CD8-positive, alpha-beta memory T cell (primary cell): Measurements from ENCODE around the gene ADGRL1. TPM values are rescaled to one million over a fixed set of nuclear protein-coding genes. Genes with fewer than 3 reads are reported as not detected.

Source experiments
- CTCF ChIA-PET: fragments of 350-600 bp; sonication (Branson Sonifier 250); formaldehyde crosslinking; loops from one replicate; lab custom pipeline; 2021; ENCODE audit warnings: antibody characterized with exemption; lab: Charles Lee
- POLR2A ChIA-PET: fragments of 350-600 bp; sonication (Branson Sonifier 250); formaldehyde crosslinking; loops from one replicate; lab custom pipeline; 2021; ENCODE audit warnings: antibody characterized with exemption; lab: Charles Lee
- DNase-seq, 5 donors: peaks; one replicate each; pipeline versions ENCODE4 v3.0.0 to v3.0.0-alpha.2; 2020 to 2022; ENCODE audit warnings: mixed read lengths in 1 of 5
- H3K27ac ChIP-seq: one replicate; pipeline ENCODE4 v1.7.0; 2013; ENCODE audit warnings: low read depth, mild to moderate bottlenecking, low read length, moderate library complexity
- H3K27me3 ChIP-seq: 2 replicates; pipeline ENCODE4 v1.7.0; 2013; ENCODE audit warnings: low read length, mild to moderate bottlenecking; ENCODE audit not compliant: insufficient read depth, poor library complexity, severe bottlenecking
- H3K36me3 ChIP-seq: 2 replicates; pipeline ENCODE4 v1.7.0; 2013; ENCODE audit warnings: mild to moderate bottlenecking, low read length, moderate library complexity; ENCODE audit not compliant: insufficient read depth
- H3K4me1 ChIP-seq: 2 replicates; pipeline ENCODE4 v1.7.0; 2013; ENCODE audit warnings: mild to moderate bottlenecking, low read length, moderate library complexity; ENCODE audit not compliant: insufficient read depth
- H3K4me3 ChIP-seq: 2 replicates; pipeline ENCODE4 v1.7.0; 2013; ENCODE audit warnings: mild to moderate bottlenecking, low read length
- H3K9me3 ChIP-seq: 2 replicates; pipeline ENCODE4 v1.7.0; 2013; ENCODE audit warnings: mild to moderate bottlenecking, low read length
- H3K27ac Mint-ChIP-seq, 8 donors: one replicate each; pipeline ENCODE4 v1.8.0; 2020 to 2021; ENCODE audit warnings: mixed read lengths in 8 of 8, mild to moderate bottlenecking in 6 of 8, inconsistent platforms in 3 of 8, moderate library complexity in 3 of 8
- H3K27me3 Mint-ChIP-seq, 2 donors: one replicate each; pipeline ENCODE4 v1.8.0; 2020 to 2021; ENCODE audit warnings: mixed read lengths in 2 of 2, mild to moderate bottlenecking in 1 of 2, moderate library complexity in 1 of 2
- H3K36me3 Mint-ChIP-seq, 3 donors: one replicate each; pipeline ENCODE4 v1.8.0; 2020 to 2021; ENCODE audit warnings: mixed read lengths in 3 of 3, inconsistent platforms in 1 of 3, mild to moderate bottlenecking in 1 of 3
- H3K4me1 Mint-ChIP-seq, 3 donors: one replicate each; pipeline ENCODE4 v1.8.0; 2020 to 2021; ENCODE audit warnings: mixed read lengths in 3 of 3, inconsistent platforms in 1 of 3, mild to moderate bottlenecking in 1 of 3
- H3K4me3 Mint-ChIP-seq, 7 donors: one replicate each; pipeline ENCODE4 v1.8.0; 2020 to 2021; ENCODE audit warnings: mixed read lengths in 7 of 7, mild to moderate bottlenecking in 6 of 7, moderate library complexity in 4 of 7, inconsistent platforms in 2 of 7
- H3K9me3 Mint-ChIP-seq, 5 donors: one replicate each; pipeline ENCODE4 v1.8.0; 2020 to 2022; ENCODE audit warnings: mixed read lengths in 5 of 5, mild to moderate bottlenecking in 3 of 5, moderate library complexity in 2 of 5, inconsistent platforms in 1 of 5
- polyA plus RNA-seq: library from polyadenylated mRNA; unstranded; fragments of 300-500 nt; fragmentation: Illumina TruSeq; gene quantifications from one replicate; pipeline ENCODE4 v1.2.3, GENCODE V29; 2021
- total RNA-seq, 2 experiments: library from RNA; stranded (reverse); gene quantifications; one replicate each; pipeline ENCODE4 v1.2.3, GENCODE V29; 2021

ADGRL1 gene
- total and polyA plus RNA-seq, 3 experiments from 2014 or later = 0.81 to 5.8 (median 5.8) TPM

- peaks cover 0 to 12% (median 0%) of the 10 kb centered on the region in 3 donors for H3K36me3 Mint-ChIP-seq
- ChIA-PET CTCF (interaction anchor here (1.6 kb wide), 1 partner anchor 25 kb away, joined by 3 read pairs; no protein-coding TSS in a partner anchor), POLR2A (no interaction called here)
Observed at GRCh38 chr19:14111486-14111885, 94.5 kb downstream of the ADGRL1 start.

DNA sequence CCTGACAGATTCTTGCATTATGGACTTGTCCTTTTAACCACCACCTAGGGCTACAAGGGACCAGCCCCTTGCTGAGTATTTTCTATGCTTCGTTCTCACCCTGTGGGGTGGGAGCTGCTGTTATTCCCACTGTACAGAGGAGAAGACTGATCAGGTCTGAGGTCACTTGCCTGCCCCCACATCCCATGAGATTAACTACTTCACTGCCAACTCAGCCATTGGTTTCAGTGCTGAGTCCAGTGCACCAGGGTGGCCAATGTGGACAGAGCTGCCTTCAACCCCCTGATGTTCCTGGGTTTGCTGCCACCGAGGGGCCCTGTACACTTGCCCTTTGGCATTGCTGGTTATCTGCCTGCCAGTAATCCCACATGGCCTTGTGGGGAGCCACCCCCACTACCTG, 95.3 kb downstream of the ADGRL1 start:
- CTCF ChIA-PET = interaction anchor here (1.6 kb wide), 1 partner anchor 26 kb away, joined by 3 read pairs; no protein-coding TSS in a partner anchor
- no peak for DNase-seq
- H3K27ac Mint-ChIP-seq = peak overlapping the region in 2 of 8 donors; percentile 27 to 33

More at GRCh38 chr19:14111486-14111885, 94.5 kb downstream of the ADGRL1 start:
- no peaks in the 10 kb centered on the region for H3K36me3 ChIP-seq
- no peak overlapping the region for H3K4me3 Mint-ChIP-seq
- H3K9me3 Mint-ChIP-seq = no peaks in the 10 kb centered on the region
- peaks cover 20 to 48% (median 21%) of the 10 kb centered on the region in 3 donors for H3K4me1 Mint-ChIP-seq
- H3K27ac Mint-ChIP-seq = peak overlapping the region in 1 of 8 donors; percentile 3
- H3K27me3 ChIP-seq = no peaks in the 10 kb centered on the region
- no peak for DNase-seq
- peaks cover 0 to 4% of the 10 kb centered on the region in 2 donors for H3K27me3 Mint-ChIP-seq
- no peak overlapping the region for H3K27ac ChIP-seq
- H3K4me1 ChIP-seq = peaks cover 26% of the 10 kb centered on the region
- H3K4me3 ChIP-seq = no peak overlapping the region
- H3K9me3 ChIP-seq = no peaks in the 10 kb centered on the region

GRCh38 chr19:14107581-14108461, 98.1 kb downstream of the ADGRL1 start:
- ChIA-PET CTCF (interaction anchor here (1.0 kb wide), 1 partner anchor 12 kb away, joined by 3 read pairs; no protein-coding TSS in a partner anchor), POLR2A (no interaction called here)
- Histone ChIP-seq H3K27me3 (no peaks in the 10 kb centered on the region), H3K4me3 (no peak overlapping the region), H3K9me3 (no peaks in the 10 kb centered on the region), H3K36me3 (no peaks in the 10 kb centered on the region), H3K27ac (no peak overlapping the region), H3K4me1 (peaks cover 5% of the 10 kb centered on the region)
- H3K36me3 Mint-ChIP-seq = peaks cover 0 to 35% (median 3%) of the 10 kb centered on the region in 3 donors
- H3K4me1 Mint-ChIP-seq = peaks cover 0 to 16% (median 1%) of the 10 kb centered on the region in 3 donors
- H3K27me3 Mint-ChIP-seq = no peaks in the 10 kb centered on the region
- H3K9me3 Mint-ChIP-seq = no peaks in the 10 kb centered on the region
- H3K4me3 Mint-ChIP-seq = no peak overlapping the region
- DNase-seq = no peak
- H3K27ac Mint-ChIP-seq = peak overlapping the region in 1 of 8 donors; percentile 58

More for the DNA sequence above, 95.3 kb downstream of the ADGRL1 start:
- Histone ChIP-seq H3K36me3 (no peaks in the 10 kb centered on the region), H3K4me3 (no peak overlapping the region), H3K4me1 (peaks cover 18% of the 10 kb centered on the region), H3K27ac (no peak overlapping the region), H3K27me3 (no peaks in the 10 kb centered on the region), H3K9me3 (no peaks in the 10 kb centered on the region)
- H3K36me3 Mint-ChIP-seq = peaks cover 0 to 20% (median 0%) of the 10 kb centered on the region in 3 donors
- POLR2A ChIA-PET = interaction anchor here (0.6 kb wide), 1 partner anchor 317 kb away, joined by 10 read pairs; no protein-coding TSS in a partner anchor
- H3K9me3 Mint-ChIP-seq = no peaks in the 10 kb centered on the region
- peaks cover 0 to 4% of the 10 kb centered on the region in 2 donors for H3K27me3 Mint-ChIP-seq
- no peak overlapping the region for H3K4me3 Mint-ChIP-seq
- H3K4me1 Mint-ChIP-seq = peaks cover 11 to 39% (median 14%) of the 10 kb centered on the region in 3 donors

- Histone ChIP-seq H3K27ac (no peak overlapping the region), H3K27me3 (no peaks in the 10 kb centered on the region), H3K4me3 (no peak overlapping the region), H3K4me1 (peaks cover 4% of the 10 kb centered on the region), H3K9me3 (no peaks in the 10 kb centered on the region), H3K36me3 (peaks cover 8% of the 10 kb centered on the region)
- Mint-ChIP-seq H3K4me1 (peaks cover 0 to 8% (median 1%) of the 10 kb centered on the region in 3 donors), H3K27me3 (no peaks in the 10 kb centered on the region), H3K27ac (peak overlapping the region in 1 of 8 donors; percentile 57), H3K36me3 (peaks cover 0 to 44% (median 3%) of the 10 kb centered on the region in 3 donors), H3K9me3 (no peaks in the 10 kb centered on the region), H3K4me3 (no peak overlapping the region)
- ChIA-PET POLR2A (no interaction called here), CTCF (interaction anchor here (1.0 kb wide), 1 partner anchor 11 kb away, joined by 3 read pairs; no protein-coding TSS in a partner anchor)
- no peak for DNase-seq
Observed at GRCh38 chr19:14106840-14107239, 99.1 kb downstream of the ADGRL1 start.

DNA sequence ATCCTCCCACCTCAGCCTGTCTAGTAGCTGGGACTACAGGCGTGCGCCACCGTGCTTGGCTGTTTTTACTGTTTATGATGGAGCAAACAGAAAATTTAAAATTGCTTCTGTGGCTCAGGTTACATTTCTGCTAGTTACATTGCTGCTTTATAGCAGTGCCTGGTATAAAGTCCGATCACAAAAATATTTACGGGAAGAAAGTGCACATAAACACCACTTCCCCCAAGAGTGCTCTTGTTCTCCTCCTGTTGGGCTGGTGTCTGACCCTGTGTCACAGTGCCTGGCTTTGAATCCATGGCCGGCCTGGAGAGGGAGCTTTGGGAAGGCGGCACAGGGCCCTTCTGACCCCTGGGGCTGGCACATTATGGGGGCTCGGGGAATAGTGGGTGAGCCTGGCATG, 100.3 kb downstream of the ADGRL1 start:
- H3K9me3 ChIP-seq = no peaks in the 10 kb centered on the region
- DNase-seq = no peak
- H3K36me3 ChIP-seq = peaks cover 9% of the 10 kb centered on the region
- ChIA-PET POLR2A (interaction anchor here (0.5 to 0.7 kb wide), 3 partner anchors 10 to 219 kb away, joined by 3 to 5 read pairs (median 3); partner anchors contain the start of gene ASF1B), CTCF (interaction anchor here (1.2 kb wide), 1 partner anchor 12 kb away, joined by 3 read pairs; the partner anchor contains the start of gene PRKACA)
- Mint-ChIP-seq H3K36me3 (peaks cover 3 to 51% (median 6%) of the 10 kb centered on the region in 3 donors), H3K27me3 (no peaks in the 10 kb centered on the region), H3K9me3 (no peaks in the 10 kb centered on the region), H3K4me3 (no peak overlapping the region), H3K4me1 (peaks cover 0 to 3% (median 0%) of the 10 kb centered on the region in 3 donors), H3K27ac (peak overlapping the region in 1 of 8 donors; percentile 33)
- no peak overlapping the region for H3K27ac ChIP-seq
- no peaks in the 10 kb centered on the region for H3K4me1 ChIP-seq
- no peaks in the 10 kb centered on the region for H3K27me3 ChIP-seq
- H3K4me3 ChIP-seq = no peak overlapping the region

DNA sequence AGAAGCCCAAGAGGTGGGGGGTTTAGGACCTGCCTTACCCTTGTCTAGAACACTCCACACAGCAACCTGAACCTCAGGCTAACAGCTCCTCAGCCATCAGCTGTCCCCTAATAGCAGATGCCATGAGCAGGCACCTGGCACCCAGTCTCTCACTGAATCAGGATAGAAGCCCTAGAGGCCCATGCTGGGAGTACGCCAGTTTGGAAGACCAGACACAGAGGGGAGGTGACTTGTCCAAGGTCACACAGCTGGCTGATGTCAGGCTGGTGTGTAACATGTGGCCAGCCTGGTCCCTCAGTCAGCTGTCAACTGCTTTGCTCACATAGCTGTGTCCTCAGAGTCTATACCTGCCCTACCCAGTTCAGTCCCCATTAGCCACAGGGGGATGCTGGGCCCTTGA, 102.7 kb downstream of the ADGRL1 start:
- H3K36me3 Mint-ChIP-seq = peaks cover 5 to 53% (median 6%) of the 10 kb centered on the region in 3 donors
- H3K36me3 ChIP-seq = peaks cover 11% of the 10 kb centered on the region
- H3K4me3 ChIP-seq = no peak overlapping the region
- POLR2A ChIA-PET = no interaction called here
- no peaks in the 10 kb centered on the region for H3K4me1 ChIP-seq
- no peak overlapping the region for H3K4me3 Mint-ChIP-seq
- no peaks in the 10 kb centered on the region for H3K9me3 Mint-ChIP-seq
- CTCF ChIA-PET = interaction anchor here (1.5 kb wide), 1 partner anchor 33 kb away, joined by 4 read pairs; the partner anchor contains the start of gene ASF1B
- no peaks in the 10 kb centered on the region for H3K9me3 ChIP-seq
- H3K27me3 ChIP-seq = no peaks in the 10 kb centered on the region
- H3K27ac ChIP-seq = no peak overlapping the region
- no peaks in the 10 kb centered on the region for H3K4me1 Mint-ChIP-seq
- H3K27me3 Mint-ChIP-seq = no peaks in the 10 kb centered on the region
- no peak overlapping the region for H3K27ac Mint-ChIP-seq
- DNase-seq = no peak

DNA sequence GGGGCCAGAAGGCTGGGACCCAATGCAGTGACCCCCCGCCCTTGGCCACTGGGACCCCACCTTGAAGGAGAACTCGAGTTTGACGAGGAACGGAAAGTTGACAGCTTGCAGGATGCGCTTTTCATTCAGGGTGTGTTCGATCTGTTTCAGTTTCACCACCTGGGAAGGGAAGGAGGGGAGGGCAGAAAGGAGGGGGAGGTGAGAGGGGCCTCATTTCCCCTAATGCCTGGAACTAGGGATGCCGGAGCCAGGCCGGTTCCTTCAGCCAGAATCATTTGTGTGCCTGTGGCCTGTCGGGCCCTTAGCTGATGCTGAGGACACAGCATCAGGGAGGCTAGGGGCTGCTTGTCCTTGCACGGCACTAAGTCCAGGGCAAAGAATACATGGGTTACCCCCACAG, 103.2 kb downstream of the ADGRL1 start:
- no peak overlapping the region for H3K27ac Mint-ChIP-seq
- H3K4me3 Mint-ChIP-seq = no peak overlapping the region
- no peaks in the 10 kb centered on the region for H3K4me1 ChIP-seq
- H3K36me3 ChIP-seq = peaks cover 11% of the 10 kb centered on the region
- DNase-seq = no peak
- ChIA-PET CTCF (interaction anchor here (1.5 kb wide), 1 partner anchor 34 kb away, joined by 4 read pairs; the partner anchor contains the start of gene ASF1B), POLR2A (no interaction called here)
- no peaks in the 10 kb centered on the region for H3K9me3 Mint-ChIP-seq
- no peaks in the 10 kb centered on the region for H3K9me3 ChIP-seq
- H3K4me3 ChIP-seq = no peak overlapping the region
- no peaks in the 10 kb centered on the region for H3K27me3 ChIP-seq
- no peaks in the 10 kb centered on the region for H3K4me1 Mint-ChIP-seq
- peaks cover 5 to 54% (median 6%) of the 10 kb centered on the region in 3 donors for H3K36me3 Mint-ChIP-seq
- H3K27ac ChIP-seq = no peak overlapping the region
- no peaks in the 10 kb centered on the region for H3K27me3 Mint-ChIP-seq
